H1 (cell line): Measurements from ENCODE around the gene ALK. TPM values are rescaled to one million over a fixed set of nuclear protein-coding genes. Genes with fewer than 3 reads are reported as not detected.

Experiments
- CBX8 ChIP-seq: fragments of 300-800, 300-1000 bp; sonication (generic); IDR thresholded peaks from 2 replicates; pipeline ENCODE4 v1.7.1; 2016; ENCODE audit warnings: low read depth, low read length, borderline replicate concordance
- CEBPB ChIP-seq: IDR thresholded peaks from 2 replicates; pipeline ENCODE4 v1.6.1; 2012; ENCODE audit warnings: low read depth, low read length
- CHD2 ChIP-seq: IDR thresholded peaks from 2 replicates; pipeline ENCODE4 v1.6.1; 2012; ENCODE audit warnings: low read length, improper control_type of control experiment
- GABPA ChIP-seq: IDR thresholded peaks from 2 replicates; pipeline ENCODE4 v1.6.1; 2011; ENCODE audit warnings: mild to moderate bottlenecking, low read length, moderate library complexity, borderline replicate concordance; ENCODE audit not compliant: insufficient read depth
- JUN ChIP-seq: IDR thresholded peaks from 2 replicates; pipeline ENCODE4 v1.6.1; 2011; ENCODE audit warnings: low read depth, mild to moderate bottlenecking, improper control_type of control experiment, low read length
- KDM5A ChIP-seq: fragments of 200-600 bp; IDR thresholded peaks from 2 replicates; pipeline ENCODE4 v1.7.1; 2012; ENCODE audit warnings: mild to moderate bottlenecking, low read length, inconsistent platforms, mixed read lengths
- SAP30 ChIP-seq: fragments of 300-600 bp; sonication (generic); IDR thresholded peaks from 2 replicates; pipeline ENCODE4 v1.7.1; 2012; ENCODE audit warnings: low read length, moderate library complexity, mild to moderate bottlenecking, inconsistent platforms; ENCODE audit not compliant: insufficient read depth, insufficient replicate concordance
- ZNF274 ChIP-seq: IDR thresholded peaks from 2 replicates; pipeline ENCODE4 v1.7.0; 2012; ENCODE audit warnings: low read length, borderline replicate concordance; ENCODE audit errors: extremely low read depth
- polyA plus RNA-seq, 7 experiments: library from polyadenylated mRNA; depleted of rRNA in 3 of 7; stranded (reverse) in 5 of 7; unstranded in 2 of 7; fragments of >200 nt in 5 of 7; fragments of 200-250 nt in 2 of 7; gene quantifications; 1 replicate in 5 of 7; 2 replicates in 1 of 7; 4 replicates in 1 of 7; pipeline versions ENCODE4 v1.2.1 to v1.2.3, GENCODE V29; 2011 to 2013; ENCODE audit warnings: missing spikeins in 2 of 7, mixed read lengths in 2 of 7
- total RNA-seq: library from RNA; stranded (reverse); fragmentation: NEBNext Ultra II Directional; extraction: Animal tissue kit (Norgen Biotek cat#: 25700); gene quantifications from 2 replicates; pipeline ENCODE4 v1.2.1, GENCODE V29; 2021

The ALK gene
- total and polyA plus RNA-seq, 2 of the 8 experiments (the other 6 are each of a cell fraction or from before 2014, with no cell fraction given): 0.02 to 0.09 TPM

DNA sequence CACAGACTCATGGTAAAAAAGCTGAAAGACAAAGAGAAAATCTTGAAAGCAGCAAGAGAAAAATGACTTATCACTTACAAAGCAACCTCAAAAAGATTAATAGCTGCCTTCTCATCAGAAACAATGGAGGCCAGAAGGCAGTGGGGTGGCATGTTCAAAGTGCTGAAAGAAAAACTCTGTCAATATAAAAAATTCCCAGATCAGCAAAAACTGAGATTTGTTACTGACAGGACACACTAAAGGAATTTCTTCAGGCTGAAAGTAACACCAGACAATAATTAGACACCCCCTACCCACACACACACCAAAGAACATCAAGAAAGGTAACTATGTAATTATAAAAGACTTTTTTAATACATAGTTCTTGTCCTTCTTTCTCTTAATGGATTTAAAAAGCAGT is 495.0 kb downstream of the ALK start (continued):
- no peak for TF ChIP-seq ZNF274
- TF ChIP-seq KDM5A: no peak
- TF ChIP-seq GABPA: no peak
- no peak for TF ChIP-seq CEBPB
- no peak for TF ChIP-seq SAP30
- no peak for TF ChIP-seq CHD2
- no peak for TF ChIP-seq JUN
- TF ChIP-seq CBX8: no peak
